Esophagus muscularis mucosa (tissue), 4 donors: ENCODE results near the gene GRB2. TPM values are rescaled to one million over a fixed set of nuclear protein-coding genes. Genes with fewer than 3 reads are reported as not detected.

ENCODE experiments used
- DNase-seq: peaks from one replicate; pipeline ENCODE4 v3.0.0-alpha.2; 2017; ENCODE audit errors: extremely low spot score
- H3K27ac ChIP-seq, 4 donors: fragments of 200-600 bp; sonication (generic); replicated peaks in 1 of 4; 1 replicate in 3 of 4; 2 replicates in 1 of 4; pipeline ENCODE4 v1.5.1; 2016 to 2019; ENCODE audit warnings: mild to moderate bottlenecking in 1 of 4
- H3K27me3 ChIP-seq, 4 donors: fragments of 200-600 bp; sonication (generic); one replicate each; pipeline versions ENCODE4 v1.5.1 to v1.6.0; 2016 to 2019
- H3K36me3 ChIP-seq, 4 donors: fragments of 200-600 bp; sonication (generic); one replicate each; pipeline ENCODE4 v1.5.1; 2016 to 2019
- H3K4me1 ChIP-seq, 4 donors: fragments of 200-600 bp; sonication (generic); one replicate each; pipeline ENCODE4 v1.5.1; 2016 to 2019
- H3K4me3 ChIP-seq, 4 donors: fragments of 200-600 bp; sonication (generic); 1 replicate in 2 of 4; 2 replicates in 2 of 4; pipeline ENCODE4 v1.5.1; 2016 to 2019; ENCODE audit warnings: mild to moderate bottlenecking in 4 of 4, moderate library complexity in 1 of 4
- H3K9me3 ChIP-seq, 4 donors: fragments of 200-600 bp; sonication (generic); 1 replicate in 3 of 4; 2 replicates in 1 of 4; pipeline ENCODE4 v1.5.1; 2016 to 2019
- EP300 ChIP-seq: sonication (generic); formaldehyde crosslinking; IDR thresholded peaks from one replicate; pipeline ENCODE4 v1.6.1; 2017; ENCODE audit warnings: antibody characterized with exemption
- POLR2A ChIP-seq: fragments of 450-650 bp; IDR thresholded peaks from one replicate; pipeline ENCODE4 v1.6.1; 2017; ENCODE audit warnings: antibody characterized with exemption, moderate library complexity, mild to moderate bottlenecking, low read depth
- POLR2AphosphoS5 ChIP-seq, 2 donors: sonication (generic); formaldehyde crosslinking; IDR thresholded peaks; one replicate each; pipeline ENCODE4 v1.6.1; 2017; ENCODE audit warnings: antibody characterized with exemption in 2 of 2
- WGBS: methylation state at CpG from one replicate; pipeline ENCODE4 v1.1.5; 2018; 5-methylcytosine and 5-hydroxymethylcytosine counted together
- intact Hi-C: fragments of 100-400 bp; cut with DNase I; formaldehyde crosslinking; loops from one replicate; pipeline ENCODE4 v1.15.1; 2023
- total RNA-seq, 4 donors: library from RNA; depleted of rRNA; stranded (reverse); fragments of >200 nt; gene quantifications; one replicate each; pipeline versions ENCODE4 v1.1.0 to v1.2.1, GENCODE V29; 2016
- TF ChIP-seq, protein P1 (sequence below), 3 experiments: fragments of 200-600 bp in 2 of 3; fragments of 450-650 bp in 1 of 3; sonication (generic) in 2 of 3; IDR thresholded peaks; one replicate each; pipeline ENCODE4 v1.5.1; 2017 to 2019; ENCODE audit warnings: antibody characterized with exemption in 3 of 3, mild to moderate bottlenecking in 2 of 3, moderate library complexity in 1 of 3

The GRB2 gene
- total RNA-seq, 4 donors from 2014 or later = 84.3 to 140 (median 113) TPM

GRCh38 chr17:75356260-75356937 lies 49.1 kb downstream of the GRB2 start:
- Histone ChIP-seq H3K27ac (no peak overlapping the region), H3K27me3 (no peaks in the 10 kb centered on the region), H3K36me3 (no peaks in the 10 kb centered on the region), H3K4me3 (no peak overlapping the region), H3K4me1 (peaks cover 13 to 34% (median 29%) of the 10 kb centered on the region in 4 donors), H3K9me3 (no peaks in the 10 kb centered on the region)
- intact Hi-C loops = no loop called here
- no peak for DNase-seq
- TF ChIP-seq EP300 (no peak), POLR2A (no peak), POLR2AphosphoS5 (IDR thresholded peaks at IDR 0.05) (no peak)
- TF ChIP-seq, protein P1, sequence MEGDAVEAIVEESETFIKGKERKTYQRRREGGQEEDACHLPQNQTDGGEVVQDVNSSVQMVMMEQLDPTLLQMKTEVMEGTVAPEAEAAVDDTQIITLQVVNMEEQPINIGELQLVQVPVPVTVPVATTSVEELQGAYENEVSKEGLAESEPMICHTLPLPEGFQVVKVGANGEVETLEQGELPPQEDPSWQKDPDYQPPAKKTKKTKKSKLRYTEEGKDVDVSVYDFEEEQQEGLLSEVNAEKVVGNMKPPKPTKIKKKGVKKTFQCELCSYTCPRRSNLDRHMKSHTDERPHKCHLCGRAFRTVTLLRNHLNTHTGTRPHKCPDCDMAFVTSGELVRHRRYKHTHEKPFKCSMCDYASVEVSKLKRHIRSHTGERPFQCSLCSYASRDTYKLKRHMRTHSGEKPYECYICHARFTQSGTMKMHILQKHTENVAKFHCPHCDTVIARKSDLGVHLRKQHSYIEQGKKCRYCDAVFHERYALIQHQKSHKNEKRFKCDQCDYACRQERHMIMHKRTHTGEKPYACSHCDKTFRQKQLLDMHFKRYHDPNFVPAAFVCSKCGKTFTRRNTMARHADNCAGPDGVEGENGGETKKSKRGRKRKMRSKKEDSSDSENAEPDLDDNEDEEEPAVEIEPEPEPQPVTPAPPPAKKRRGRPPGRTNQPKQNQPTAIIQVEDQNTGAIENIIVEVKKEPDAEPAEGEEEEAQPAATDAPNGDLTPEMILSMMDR (IDR thresholded peaks at IDR 0.05) = no peak
- 79% methylated on average over 9 of the region's 9 CpGs for WGBS

DNA sequence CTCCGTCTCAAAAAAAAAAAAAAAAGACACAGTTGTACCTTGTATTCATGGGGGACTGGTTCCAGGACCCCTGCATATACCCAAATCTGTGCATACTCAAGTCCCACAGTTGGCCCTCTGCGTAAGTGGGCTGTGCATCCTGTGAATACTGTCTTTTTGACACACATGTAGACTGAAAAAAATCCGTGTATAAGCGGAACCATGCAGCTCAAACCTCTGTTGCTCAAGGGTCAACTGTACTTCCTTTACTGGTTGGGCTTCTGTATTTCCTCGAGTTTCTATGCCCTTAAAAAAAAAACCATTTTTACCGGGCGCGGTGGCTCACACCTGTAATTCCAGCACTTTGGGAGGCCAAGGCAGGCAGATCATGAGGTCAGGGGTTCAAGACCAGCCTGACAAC lies 52.3 kb downstream of the GRB2 start:
- intact Hi-C loops = no loop called here

GRCh38 chr17:75352079-75352569 lies 53.4 kb downstream of the GRB2 start:
- DNase-seq = no peak
- H3K27ac ChIP-seq = peak overlapping the region in 3 of 4 donors; percentile 43 to 45 (median 44)
- no peaks in the 10 kb centered on the region for H3K36me3 ChIP-seq
- no peak overlapping the region for H3K4me3 ChIP-seq
- WGBS = 30% methylated on average over 7 of the region's 7 CpGs
- TF ChIP-seq POLR2AphosphoS5 (IDR thresholded peaks at IDR 0.05) = peak in 1 of 2 donors; percentile 27
- TF ChIP-seq EP300 = no peak
- no peaks in the 10 kb centered on the region for H3K27me3 ChIP-seq
- peaks cover 5 to 63% (median 52%) of the 10 kb centered on the region in 4 donors for H3K4me1 ChIP-seq
- intact Hi-C loops = no loop called here
- no peaks in the 10 kb centered on the region for H3K9me3 ChIP-seq

More for the DNA sequence above, 52.3 kb downstream of the GRB2 start:
- H3K9me3 ChIP-seq = no peaks in the 10 kb centered on the region
- no peaks in the 10 kb centered on the region for H3K27me3 ChIP-seq
- no peak for DNase-seq
- H3K27ac ChIP-seq = no peak overlapping the region
- peaks cover 3 to 53% (median 41%) of the 10 kb centered on the region in 4 donors for H3K4me1 ChIP-seq
- no peak overlapping the region for H3K4me3 ChIP-seq
- 91% methylated on average over 8 of the region's 8 CpGs for WGBS
- no peaks in the 10 kb centered on the region for H3K36me3 ChIP-seq
- TF ChIP-seq POLR2AphosphoS5 (IDR thresholded peaks at IDR 0.05) = no peak
- no peak for TF ChIP-seq EP300
- TF ChIP-seq, protein P1 (IDR thresholded peaks at IDR 0.05) = no peak
- TF ChIP-seq POLR2A = no peak

- no peak overlapping the region for H3K4me3 ChIP-seq
- TF ChIP-seq, protein P1 (IDR thresholded peaks at IDR 0.05) = no peak
- no peaks in the 10 kb centered on the region for H3K9me3 ChIP-seq
- intact Hi-C loops = no loop called here
- H3K4me1 ChIP-seq = peaks cover 6 to 71% (median 60%) of the 10 kb centered on the region in 4 donors
- no peak for DNase-seq
- no peaks in the 10 kb centered on the region for H3K36me3 ChIP-seq
- no peak overlapping the region for H3K27ac ChIP-seq
- H3K27me3 ChIP-seq = no peaks in the 10 kb centered on the region
- 84% methylated on average over 9 of the region's 9 CpGs for WGBS
Measured at GRCh38 chr17:75350706-75351105, 54.8 kb downstream of the GRB2 start.

DNA sequence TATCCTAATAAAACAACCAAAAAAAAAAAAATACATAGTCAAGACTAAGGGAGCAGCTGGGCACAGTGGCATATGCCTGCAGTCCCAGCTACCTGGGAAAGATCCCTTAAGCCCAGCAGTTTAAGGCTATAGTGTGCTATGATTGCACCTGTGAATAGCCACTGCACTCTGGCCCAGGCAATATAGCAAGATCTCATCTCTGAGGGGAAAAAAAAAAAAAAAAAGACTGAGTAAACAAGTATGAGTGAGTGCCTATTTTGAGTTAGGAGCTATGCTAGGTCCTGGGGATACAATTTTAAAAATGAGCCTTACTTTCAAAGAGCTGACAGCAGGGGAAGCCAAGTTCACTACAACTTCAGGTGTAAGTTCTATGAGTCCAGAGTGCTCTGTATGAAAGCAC lies 55.4 kb downstream of the GRB2 start:
- TF ChIP-seq EP300 (no peak), POLR2AphosphoS5 (IDR thresholded peaks at IDR 0.05) (no peak), POLR2A (no peak)
- TF ChIP-seq, protein P1 (IDR thresholded peaks at IDR 0.05) = no peak
- no peak overlapping the region for H3K4me3 ChIP-seq
- intact Hi-C loops = no loop called here
- H3K27me3 ChIP-seq = no peaks in the 10 kb centered on the region
- no peaks in the 10 kb centered on the region for H3K36me3 ChIP-seq
- H3K4me1 ChIP-seq = peaks cover 6 to 75% (median 66%) of the 10 kb centered on the region in 4 donors
- no peak overlapping the region for H3K27ac ChIP-seq
- no peaks in the 10 kb centered on the region for H3K9me3 ChIP-seq
- no peak for DNase-seq
